Ishikawa (cell line): ENCODE data around the gene SLC17A4.

Experiments used
- CEBPB ChIP-seq: IDR thresholded peaks from 2 replicates; pipeline ENCODE4 v1.6.1; 2012
- EGR1 ChIP-seq: IDR thresholded peaks from 2 replicates; pipeline ENCODE4 v1.6.1; 2012
- EP300 ChIP-seq: IDR thresholded peaks from 2 replicates; pipeline ENCODE4 v1.6.1; 2012; ENCODE audit warnings: borderline replicate concordance
- FOXM1 ChIP-seq: IDR thresholded peaks from 2 replicates; pipeline ENCODE4 v1.6.1; 2012; ENCODE audit warnings: low read depth, borderline replicate concordance
- TAF1 ChIP-seq: IDR thresholded peaks from 2 replicates; pipeline ENCODE4 v1.6.1; 2012; ENCODE audit warnings: low read depth, mild to moderate bottlenecking
- TCF12 ChIP-seq: IDR thresholded peaks from 2 replicates; pipeline ENCODE4 v1.6.1; 2012; ENCODE audit warnings: low read depth
- TEAD4 ChIP-seq: IDR thresholded peaks from 2 replicates; pipeline ENCODE4 v1.6.1; 2012
- USF1 ChIP-seq: IDR thresholded peaks from 2 replicates; pipeline ENCODE4 v1.6.1; 2012
- TF ChIP-seq, protein P1 (sequence below): IDR thresholded peaks from 2 replicates; pipeline ENCODE4 v1.6.1; 2012

DNA sequence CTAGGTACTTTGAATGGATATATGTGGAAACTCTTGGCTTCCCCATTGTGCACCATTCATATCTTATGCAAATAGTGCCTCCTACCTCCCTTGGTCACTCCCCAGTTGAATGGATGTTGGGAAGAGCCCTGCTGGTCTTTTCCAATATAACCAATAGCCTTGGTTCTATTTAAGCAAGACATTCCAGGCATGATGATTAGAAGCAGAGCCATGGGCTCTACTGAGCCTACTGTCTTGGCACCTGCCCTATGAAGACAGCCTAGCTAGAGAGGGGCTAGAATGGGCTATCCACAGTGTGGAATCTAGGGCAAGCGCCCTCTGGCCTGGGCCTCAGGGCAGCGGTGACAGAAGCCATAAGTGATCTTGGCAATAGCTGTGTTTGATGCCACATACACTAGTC lies 61.7 kb downstream of the SLC17A4 start:
- TF ChIP-seq USF1 (no peak), FOXM1 (no peak), EGR1 (no peak), TEAD4 (no peak), CEBPB (no peak), TAF1 (no peak), EP300 (no peak), TCF12 (no peak)
- TF ChIP-seq, protein P1, sequence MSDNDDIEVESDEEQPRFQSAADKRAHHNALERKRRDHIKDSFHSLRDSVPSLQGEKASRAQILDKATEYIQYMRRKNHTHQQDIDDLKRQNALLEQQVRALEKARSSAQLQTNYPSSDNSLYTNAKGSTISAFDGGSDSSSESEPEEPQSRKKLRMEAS: no peak
